GM13976 (cell line): ENCODE measurements around the gene ATP6V1D.

Source experiments
- DNase-seq: peaks from one replicate; pipeline ENCODE4 v3.0.0; 2012; ENCODE audit warnings: low spot score
- CTCF ChIP-seq: IDR thresholded peaks from 2 replicates; pipeline ENCODE4 v1.5.1; 2012; ENCODE audit warnings: borderline replicate concordance, mild to moderate bottlenecking; ENCODE audit not compliant: insufficient read depth; ENCODE audit errors: extremely low read depth, missing control alignments, control extremely low read depth
- in situ Hi-C: fragments of 300-500 bp; cut with MboI; formaldehyde crosslinking; loops from one replicate; pipeline ENCODE4 v1.12.0; 2022; ENCODE audit warnings: low sequenced_read_pairs, mixed read lengths, inconsistent platforms; ENCODE audit not compliant: unreplicated experiment

ATP6V1D gene

GRCh38 chr14:67389275-67389674 is 29.7 kb upstream of the ATP6V1D start:
- in situ Hi-C loops, result no loop called here
- no peak for DNase-seq
- no peak for TF ChIP-seq CTCF

- no peak for TF ChIP-seq CTCF
- DNase-seq, result no peak
- in situ Hi-C loops, result no loop called here
These were observed 27.6 kb upstream of the ATP6V1D start for GRCh38 chr14:67387195-67387594.

- no peak for DNase-seq
- TF ChIP-seq CTCF, result no peak
- in situ Hi-C loops, result no loop called here
These were observed 26.0 kb upstream of the ATP6V1D start for GRCh38 chr14:67385618-67386017.

GRCh38 chr14:67385120-67385519 is 25.5 kb upstream of the ATP6V1D start:
- TF ChIP-seq CTCF, result no peak
- in situ Hi-C loops, result no loop called here

GRCh38 chr14:67377916-67378315 is 18.3 kb upstream of the ATP6V1D start:
- in situ Hi-C loops, result no loop called here
- TF ChIP-seq CTCF, result no peak
- DNase-seq, result peak; percentile 43

More at GRCh38 chr14:67385120-67385519, 25.5 kb upstream of the ATP6V1D start:
- DNase-seq, result no peak

- in situ Hi-C loops, result no loop called here
- peak; percentile 28 for DNase-seq
- no peak for TF ChIP-seq CTCF
These were observed 13.7 kb upstream of the ATP6V1D start for GRCh38 chr14:67373347-67373746.

GRCh38 chr14:67372833-67373232 is 13.2 kb upstream of the ATP6V1D start:
- no peak for TF ChIP-seq CTCF
- no peak for DNase-seq
- in situ Hi-C loops, result no loop called here
